ENCODE data around the gene RHOT2.

DNA sequence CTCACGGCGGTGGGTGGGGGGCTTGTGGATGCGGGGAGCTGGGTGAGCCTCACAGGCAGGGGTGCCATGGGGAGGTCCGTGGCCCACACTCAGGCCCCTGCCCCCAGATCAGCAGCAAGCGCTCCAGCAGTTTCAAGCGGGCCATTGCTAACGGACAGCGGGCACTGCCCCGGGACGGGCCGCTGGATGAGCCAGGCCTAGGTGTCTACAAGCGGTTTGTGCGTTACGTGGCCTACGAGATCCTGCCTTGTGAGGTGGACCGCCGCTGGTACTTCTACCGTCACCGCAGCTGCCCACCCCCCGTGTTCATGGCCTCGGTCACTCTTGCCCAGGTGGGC lies 8.6 kb downstream of the RHOT2 start:
- TF ChIP-seq, protein P1, sequence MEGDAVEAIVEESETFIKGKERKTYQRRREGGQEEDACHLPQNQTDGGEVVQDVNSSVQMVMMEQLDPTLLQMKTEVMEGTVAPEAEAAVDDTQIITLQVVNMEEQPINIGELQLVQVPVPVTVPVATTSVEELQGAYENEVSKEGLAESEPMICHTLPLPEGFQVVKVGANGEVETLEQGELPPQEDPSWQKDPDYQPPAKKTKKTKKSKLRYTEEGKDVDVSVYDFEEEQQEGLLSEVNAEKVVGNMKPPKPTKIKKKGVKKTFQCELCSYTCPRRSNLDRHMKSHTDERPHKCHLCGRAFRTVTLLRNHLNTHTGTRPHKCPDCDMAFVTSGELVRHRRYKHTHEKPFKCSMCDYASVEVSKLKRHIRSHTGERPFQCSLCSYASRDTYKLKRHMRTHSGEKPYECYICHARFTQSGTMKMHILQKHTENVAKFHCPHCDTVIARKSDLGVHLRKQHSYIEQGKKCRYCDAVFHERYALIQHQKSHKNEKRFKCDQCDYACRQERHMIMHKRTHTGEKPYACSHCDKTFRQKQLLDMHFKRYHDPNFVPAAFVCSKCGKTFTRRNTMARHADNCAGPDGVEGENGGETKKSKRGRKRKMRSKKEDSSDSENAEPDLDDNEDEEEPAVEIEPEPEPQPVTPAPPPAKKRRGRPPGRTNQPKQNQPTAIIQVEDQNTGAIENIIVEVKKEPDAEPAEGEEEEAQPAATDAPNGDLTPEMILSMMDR (IDR thresholded peaks at IDR 0.05; ENCODE audit: low read depth, low read length) = no peak
- no peak for TF ChIP-seq POLR2A (IDR thresholded peaks at IDR 0.05; ENCODE audit: extremely low read depth, insufficient read length)

All from NB4 (cell line).